Loucy (cell line): ENCODE data around the gene DSCAML1.
"Not testable (repeated sequence)": the region's sequence is repeated elsewhere in the genome, so short reads cannot be mapped to it uniquely, and the experiment has no call there.

ENCODE experiments used
- EZH2phosphoT487 ChIP-seq: fragments of 200-600 bp; IDR thresholded peaks from 2 replicates; pipeline ENCODE4 v1.6.1; 2018; ENCODE audit warnings: antibody characterized with exemption, mild to moderate bottlenecking, moderate library complexity, borderline replicate concordance
- TF ChIP-seq, protein P1 (sequence below): fragments of 200-600 bp; sonication (generic); conservative IDR thresholded peaks from 2 replicates; pipeline ENCODE4 v1.5.1; 2014; ENCODE audit warnings: mild to moderate bottlenecking, antibody characterized with exemption, low read length

- TF ChIP-seq, protein P1, sequence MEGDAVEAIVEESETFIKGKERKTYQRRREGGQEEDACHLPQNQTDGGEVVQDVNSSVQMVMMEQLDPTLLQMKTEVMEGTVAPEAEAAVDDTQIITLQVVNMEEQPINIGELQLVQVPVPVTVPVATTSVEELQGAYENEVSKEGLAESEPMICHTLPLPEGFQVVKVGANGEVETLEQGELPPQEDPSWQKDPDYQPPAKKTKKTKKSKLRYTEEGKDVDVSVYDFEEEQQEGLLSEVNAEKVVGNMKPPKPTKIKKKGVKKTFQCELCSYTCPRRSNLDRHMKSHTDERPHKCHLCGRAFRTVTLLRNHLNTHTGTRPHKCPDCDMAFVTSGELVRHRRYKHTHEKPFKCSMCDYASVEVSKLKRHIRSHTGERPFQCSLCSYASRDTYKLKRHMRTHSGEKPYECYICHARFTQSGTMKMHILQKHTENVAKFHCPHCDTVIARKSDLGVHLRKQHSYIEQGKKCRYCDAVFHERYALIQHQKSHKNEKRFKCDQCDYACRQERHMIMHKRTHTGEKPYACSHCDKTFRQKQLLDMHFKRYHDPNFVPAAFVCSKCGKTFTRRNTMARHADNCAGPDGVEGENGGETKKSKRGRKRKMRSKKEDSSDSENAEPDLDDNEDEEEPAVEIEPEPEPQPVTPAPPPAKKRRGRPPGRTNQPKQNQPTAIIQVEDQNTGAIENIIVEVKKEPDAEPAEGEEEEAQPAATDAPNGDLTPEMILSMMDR = not testable (repeated sequence)
- not testable (repeated sequence) for TF ChIP-seq EZH2phosphoT487
Observed at GRCh38 chr11:117405898-117406297, 391.1 kb downstream of the DSCAML1 start.
